ENCODE results near the gene DEF6. TPM values are rescaled to one million over a fixed set of nuclear protein-coding genes. Genes with fewer than 3 reads are reported as not detected.

Gene DEF6
- total RNA-seq, result 0.82 to 1.1 TPM (median 0.82 TPM) in 3 replicates
- long read RNA-seq, result 0 reads

- peak within 1 kb of the TSS; percentile 25 for H3K4me3 Mint-ChIP-seq (ENCODE audit: unreplicated experiment)
- TF ChIP-seq CTCF (IDR thresholded peaks at IDR 0.05), result peak; percentile 80
- peaks cover 10% of the 10 kb centered on the region for H3K4me1 Mint-ChIP-seq (ENCODE audit: low read depth)
- no peak within 1 kb of the TSS for H3K27ac Mint-ChIP-seq (ENCODE audit: unreplicated experiment)
- no peaks in the 10 kb centered on the region for H3K27me3 Mint-ChIP-seq (ENCODE audit: low read depth)
- H3K36me3 Mint-ChIP-seq (ENCODE audit: low read depth), result peaks cover 3% of the 10 kb centered on the region
- no peaks in the 10 kb centered on the region for H3K9me3 Mint-ChIP-seq (ENCODE audit: low read depth)
- no peak for DNase-seq (ENCODE audit: low spot score)
These were observed at the start of gene DEF6 for GRCh38 chr6:35297601-35298481. TSS of gene DEF6 (plus strand) at chr6:35297818. CDS start at chr6:35297857, 39 bp downstream.

- Mint-ChIP-seq H3K27ac (ENCODE audit: unreplicated experiment) (no peak overlapping the region), H3K36me3 (ENCODE audit: low read depth) (peaks cover 29% of the 10 kb centered on the region), H3K4me3 (ENCODE audit: unreplicated experiment) (no peak overlapping the region), H3K9me3 (ENCODE audit: low read depth) (no peaks in the 10 kb centered on the region), H3K27me3 (ENCODE audit: low read depth) (no peaks in the 10 kb centered on the region), H3K4me1 (ENCODE audit: low read depth) (peaks cover 20% of the 10 kb centered on the region)
- no peak for TF ChIP-seq CTCF (IDR thresholded peaks at IDR 0.05)
- no peak for DNase-seq (ENCODE audit: low spot score)
These were observed 49.3 kb upstream of the DEF6 start for GRCh38 chr6:35248300-35248699.

- Mint-ChIP-seq H3K4me3 (ENCODE audit: unreplicated experiment) (no peak overlapping the region), H3K27me3 (ENCODE audit: low read depth) (no peaks in the 10 kb centered on the region), H3K36me3 (ENCODE audit: low read depth) (peaks cover 28% of the 10 kb centered on the region), H3K9me3 (ENCODE audit: low read depth) (no peaks in the 10 kb centered on the region), H3K27ac (ENCODE audit: unreplicated experiment) (peak overlapping the region; percentile 60), H3K4me1 (ENCODE audit: low read depth) (peaks cover 20% of the 10 kb centered on the region)
- no peak for DNase-seq (ENCODE audit: low spot score)
- TF ChIP-seq CTCF (IDR thresholded peaks at IDR 0.05), result no peak
These were observed 48.7 kb upstream of the DEF6 start for GRCh38 chr6:35248965-35249364.

- Mint-ChIP-seq H3K27ac (ENCODE audit: unreplicated experiment) (no peak overlapping the region), H3K27me3 (ENCODE audit: low read depth) (no peaks in the 10 kb centered on the region), H3K4me1 (ENCODE audit: low read depth) (peaks cover 20% of the 10 kb centered on the region), H3K9me3 (ENCODE audit: low read depth) (no peaks in the 10 kb centered on the region), H3K4me3 (ENCODE audit: unreplicated experiment) (no peak overlapping the region), H3K36me3 (ENCODE audit: low read depth) (peaks cover 9% of the 10 kb centered on the region)
- no peak for DNase-seq (ENCODE audit: low spot score)
- no peak for TF ChIP-seq CTCF (IDR thresholded peaks at IDR 0.05)
These were observed 45.7 kb upstream of the DEF6 start for GRCh38 chr6:35251949-35252348.

- peak overlapping the region; percentile 24 for H3K27ac Mint-ChIP-seq (ENCODE audit: unreplicated experiment)
- DNase-seq (ENCODE audit: low spot score), result no peak
- peaks cover 20% of the 10 kb centered on the region for H3K4me1 Mint-ChIP-seq (ENCODE audit: low read depth)
- H3K36me3 Mint-ChIP-seq (ENCODE audit: low read depth), result peaks cover 9% of the 10 kb centered on the region
- no peak overlapping the region for H3K4me3 Mint-ChIP-seq (ENCODE audit: unreplicated experiment)
- no peak for TF ChIP-seq CTCF (IDR thresholded peaks at IDR 0.05)
- no peaks in the 10 kb centered on the region for H3K27me3 Mint-ChIP-seq (ENCODE audit: low read depth)
- no peaks in the 10 kb centered on the region for H3K9me3 Mint-ChIP-seq (ENCODE audit: low read depth)
These were observed 44.4 kb upstream of the DEF6 start for GRCh38 chr6:35253249-35253648.

Measured in chondrocyte (in vitro differentiated cells).